Pancreas (tissue), 10 donors: ENCODE results near the gene TIMELESS. TPM values are rescaled to one million over a fixed set of nuclear protein-coding genes. Genes with fewer than 3 reads are reported as not detected.

Source experiments
- ATAC-seq, 4 donors: fragments of 200-7000 bp; cut with Tn5 transposase; one replicate each; pipeline versions ENCODE4 v1.8.0 to v1.9.1; 2020; ENCODE audit warnings: mild to moderate bottlenecking in 4 of 4, moderate library complexity in 4 of 4
- DNase-seq, 6 donors: peaks; one replicate each; pipeline ENCODE4 v3.0.0-alpha.2; 2020
- FAIRE-seq: peaks from 2 replicates; lab custom pipeline; 2012; peaks lifted over from hg19 to GRCh38; lab: Jason Lieb, UNC
- H3K27ac ChIP-seq, 4 donors: fragments of 200-600 bp; sonication (generic); 1 replicate in 3 of 4; 2 replicates in 1 of 4; pipeline versions ENCODE4 v1.5.0 to v1.8.0; 2020
- H3K27me3 ChIP-seq, 4 donors: fragments of 200-600 bp; one replicate each; pipeline ENCODE4 v1.8.0; 2021
- H3K36me3 ChIP-seq, 3 donors: fragments of 200-600 bp; sonication (generic) in 1 of 3; one replicate each; pipeline versions ENCODE4 v1.5.0 to v1.8.0; 2020 to 2021
- H3K4me1 ChIP-seq, 3 donors: fragments of 200-600 bp; one replicate each; pipeline ENCODE4 v1.8.0; 2021
- H3K4me3 ChIP-seq, 4 donors: fragments of 200-600 bp; sonication (generic) in 2 of 4; one replicate each; pipeline versions ENCODE4 v1.5.0 to v1.8.0; 2020 to 2021
- H3K9me3 ChIP-seq, 4 donors: fragments of 200-600 bp; one replicate each; pipeline ENCODE4 v1.8.0; 2021
- WGBS, 2 donors: extraction: QIAGEN DNeasy Blood & Tissue Kit; methylation state at CpG; one replicate each; pipeline ENCODE4 v1.1.7; 2013; 5-methylcytosine and 5-hydroxymethylcytosine counted together
- intact Hi-C, 3 donors: fragments of 100-400 bp; cut with DNase I; formaldehyde crosslinking; loops; one replicate each; pipeline versions ENCODE4 v1.11.1 to v1.14.2; 2022
- polyA plus RNA-seq, 2 donors: library from polyadenylated mRNA; stranded (reverse); fragments of 200-250 nt; gene quantifications; one replicate each; pipeline ENCODE4 v1.2.3, GENCODE V29; 2013
- total RNA-seq, 6 donors: library from RNA; stranded (reverse); fragmentation: NEBNext Ultra II Directional in 4 of 6; extraction: Animal tissue kit (Norgen Biotek cat#: 25700) in 4 of 6; gene quantifications; one replicate each; pipeline versions ENCODE4 v1.2.1 to v1.2.4, GENCODE V29; 2021 to 2023
- TF ChIP-seq, protein P1 (sequence below), 4 donors: fragments of 200-600 bp; sonication (generic) in 3 of 4; IDR thresholded peaks; one replicate each; pipeline versions ENCODE4 v1.5.0 to v1.8.0; 2021; ENCODE audit warnings: antibody characterized with exemption in 4 of 4
- donor health status: healthy with polysubstance abuse.
- donor health status: DM: no; HTN: no; CAD: no; lungs with moderate emphysema.
- donor health status: DM: no; HTN: no; CAD: no.
- donor health status: control.
- donor health status: control.
- donor health status: Bipolar disorder and iron deficiency.
- donor health status: DM: yes; HTN: yes; CAD: no.
- donor health status: DM: no; HTN: no; CAD: no.
- donor health status: DM: no; HTN: no; CAD: no.
- donor health status: DM: yes; HTN: yes; CAD: no.

The TIMELESS gene
- total and polyA plus RNA-seq, 8 donors, result 3.7 to 7.6 (median 5.0) TPM

- TF ChIP-seq, protein P1, sequence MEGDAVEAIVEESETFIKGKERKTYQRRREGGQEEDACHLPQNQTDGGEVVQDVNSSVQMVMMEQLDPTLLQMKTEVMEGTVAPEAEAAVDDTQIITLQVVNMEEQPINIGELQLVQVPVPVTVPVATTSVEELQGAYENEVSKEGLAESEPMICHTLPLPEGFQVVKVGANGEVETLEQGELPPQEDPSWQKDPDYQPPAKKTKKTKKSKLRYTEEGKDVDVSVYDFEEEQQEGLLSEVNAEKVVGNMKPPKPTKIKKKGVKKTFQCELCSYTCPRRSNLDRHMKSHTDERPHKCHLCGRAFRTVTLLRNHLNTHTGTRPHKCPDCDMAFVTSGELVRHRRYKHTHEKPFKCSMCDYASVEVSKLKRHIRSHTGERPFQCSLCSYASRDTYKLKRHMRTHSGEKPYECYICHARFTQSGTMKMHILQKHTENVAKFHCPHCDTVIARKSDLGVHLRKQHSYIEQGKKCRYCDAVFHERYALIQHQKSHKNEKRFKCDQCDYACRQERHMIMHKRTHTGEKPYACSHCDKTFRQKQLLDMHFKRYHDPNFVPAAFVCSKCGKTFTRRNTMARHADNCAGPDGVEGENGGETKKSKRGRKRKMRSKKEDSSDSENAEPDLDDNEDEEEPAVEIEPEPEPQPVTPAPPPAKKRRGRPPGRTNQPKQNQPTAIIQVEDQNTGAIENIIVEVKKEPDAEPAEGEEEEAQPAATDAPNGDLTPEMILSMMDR (IDR thresholded peaks at IDR 0.05), result no peak
- ATAC-seq, result no peak
- intact Hi-C loops, result no loop called here
- DNase-seq, result peak in 2 of 6 donors; percentile 35 to 37
- FAIRE-seq, result no peak
- WGBS, 2 donors, result 86 to 91% methylated on average over 9 of the region's 9 CpGs
- Histone ChIP-seq H3K4me1 (peaks cover 17 to 30% (median 25%) of the 10 kb centered on the region in 3 donors), H3K9me3 (no peaks in the 10 kb centered on the region), H3K27ac (no peak overlapping the region), H3K4me3 (no peak overlapping the region), H3K36me3 (peaks cover 0 to 18% (median 0%) of the 10 kb centered on the region in 3 donors), H3K27me3 (no peaks in the 10 kb centered on the region)
Observed at GRCh38 chr12:56474389-56474788, 25.2 kb upstream of the TIMELESS start.

GRCh38 chr12:56469007-56469930 is 20.0 kb upstream of the TIMELESS start:
- peak; percentile 33 to 57 (median 46) for ATAC-seq
- Histone ChIP-seq H3K36me3 (peaks cover 0 to 10% (median 0%) of the 10 kb centered on the region in 3 donors), H3K4me1 (peaks cover 6 to 17% (median 8%) of the 10 kb centered on the region in 3 donors), H3K27me3 (no peaks in the 10 kb centered on the region), H3K27ac (peak overlapping the region; percentile 77 to 95 (median 87)), H3K9me3 (no peaks in the 10 kb centered on the region), H3K4me3 (peak overlapping the region; percentile 51 to 71 (median 67))
- no peak for FAIRE-seq
- TF ChIP-seq, protein P1 (IDR thresholded peaks at IDR 0.05), result no peak
- intact Hi-C loops, result no loop called here
- 28 to 32% methylated on average over 19 of the region's 19 CpGs for WGBS, 2 donors
- DNase-seq, result peak; percentile 55 to 72 (median 59)

GRCh38 chr12:56468216-56469006 is 19.2 kb upstream of the TIMELESS start, which contains the start of gene SPRYD4:
SPRYD4 (plus strand) TSS chr12:56468578; CDS start chr12:56468592, 14 bp downstream.
- TF ChIP-seq, protein P1 (IDR thresholded peaks at IDR 0.05), result peak in 3 of 4 donors; percentile 8 to 12 (median 12)

GRCh38 chr12:56462565-56462964 is 13.3 kb upstream of the TIMELESS start:
- DNase-seq (no peak), ATAC-seq (no peak), FAIRE-seq (no peak)
- Histone ChIP-seq H3K36me3 (no peaks in the 10 kb centered on the region), H3K4me3 (no peak overlapping the region), H3K9me3 (no peaks in the 10 kb centered on the region), H3K27me3 (no peaks in the 10 kb centered on the region), H3K27ac (no peak overlapping the region), H3K4me1 (peaks cover 0 to 5% (median 0%) of the 10 kb centered on the region in 3 donors)
- TF ChIP-seq, protein P1 (IDR thresholded peaks at IDR 0.05), result no peak
- intact Hi-C loops, result no loop called here

More at GRCh38 chr12:56468216-56469006, 19.2 kb upstream of the TIMELESS start, which contains the start of gene SPRYD4:
- Histone ChIP-seq H3K4me3 (peak within 1 kb of the TSS; percentile 51 to 71 (median 67)), H3K4me1 (peaks cover 6 to 20% (median 8%) of the 10 kb centered on the region in 3 donors), H3K36me3 (peaks cover 0 to 9% (median 0%) of the 10 kb centered on the region in 3 donors), H3K9me3 (no peaks in the 10 kb centered on the region), H3K27ac (peak within 1 kb of the TSS; percentile 77 to 95 (median 87)), H3K27me3 (no peaks in the 10 kb centered on the region)
- DNase-seq, result peak; percentile 89 to 97 (median 94)
- 0 to 1% methylated on average over 43 of the region's 43 CpGs for WGBS, 2 donors
- intact Hi-C loops, result no loop called here
- no peak for FAIRE-seq
- peak; percentile 93 to 98 (median 94) for ATAC-seq
